ENCODE measurements around the gene PUSL1. TPM values are rescaled to one million over a fixed set of nuclear protein-coding genes. Genes with fewer than 3 reads are reported as not detected.

The PUSL1 gene
- total and polyA plus RNA-seq, 2 of the 4 experiments (the other 2 are of a cell fraction), result 10.9 to 33.0 TPM

DNA sequence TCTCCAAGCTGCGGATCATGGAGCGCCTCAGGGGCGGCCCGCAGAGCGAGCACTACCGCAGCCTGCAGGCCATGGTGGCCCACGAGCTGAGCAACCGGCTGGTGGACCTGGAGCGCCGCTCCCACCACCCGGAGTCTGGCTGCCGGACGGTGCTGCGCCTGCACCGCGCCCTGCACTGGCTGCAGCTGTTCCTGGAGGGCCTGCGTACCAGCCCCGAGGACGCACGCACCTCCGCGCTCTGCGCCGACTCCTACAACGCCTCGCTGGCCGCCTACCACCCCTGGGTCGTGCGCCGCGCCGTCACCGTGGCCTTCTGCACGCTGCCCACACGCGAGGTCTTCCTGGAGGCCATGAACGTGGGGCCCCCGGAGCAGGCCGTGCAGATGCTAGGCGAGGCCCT, 18.9 kb downstream of the PUSL1 start:
- Histone ChIP-seq H3K4me3 (ENCODE audit: insufficient read depth, low read depth, low read length) (no peak overlapping the region), H3K56ac (ENCODE audit: extremely low read depth, insufficient read depth, low read length) (no peak overlapping the region), H2AK9ac (replicated peaks; ENCODE audit: low read depth, low read length, poor library complexity) (no peak overlapping the region), H3K9ac (ENCODE audit: low read depth, low read length) (no peak overlapping the region), H3K14ac (replicated peaks; ENCODE audit: low read depth, low read length) (no peak overlapping the region), H3K4ac (ENCODE audit: low read depth, low read length) (no peak overlapping the region), H3K27me3 (ENCODE audit: control insufficient read depth, insufficient read depth, low read length) (no peaks in the 10 kb centered on the region), H3K79me1 (ENCODE audit: low read depth in 1 of 2, low read length in 2 of 2) (peaks cover 7 to 41% of the 10 kb centered on the region in 2 experiments; a peak in 2 of 4 replicates), H2BK15ac (ENCODE audit: low read depth, low read length) (no peak overlapping the region), H3K36me3 (ENCODE audit: control insufficient read depth, insufficient read depth, low read length) (peaks cover 3% of the 10 kb centered on the region), H2BK20ac (ENCODE audit: low read depth, low read length) (no peak overlapping the region), H2AFZ (replicated peaks; ENCODE audit: low read length, poor library complexity) (no peak overlapping the region), H2AK5ac (ENCODE audit: low read depth, low read length) (no peak overlapping the region), H3K27ac (ENCODE audit: insufficient read depth, low read length) (no peak overlapping the region), H4K5ac (ENCODE audit: low read depth, low read length) (no peak overlapping the region), H4K20me1 (ENCODE audit: insufficient read depth, low read length) (peaks cover 37% of the 10 kb centered on the region), H2BK120ac (ENCODE audit: low read depth, low read length) (no peak overlapping the region), H3K9me3 (ENCODE audit: control insufficient read depth, insufficient read depth, low read length) (no peaks in the 10 kb centered on the region), H3K4me2 (ENCODE audit: low read depth, low read length) (no peak overlapping the region), H3K23ac (ENCODE audit: low read depth, low read length) (no peak overlapping the region), H3K9me1 (ENCODE audit: insufficient read depth, low read length) (peaks cover 9% of the 10 kb centered on the region), H4K91ac (ENCODE audit: insufficient read depth, low read depth, low read length) (no peak overlapping the region), H2BK5ac (ENCODE audit: low read depth, low read length, poor library complexity, severe bottlenecking) (no peak overlapping the region), H3K4me1 (ENCODE audit: control insufficient read depth, insufficient read depth, low read length) (peaks cover 5% of the 10 kb centered on the region; the same call in 1 of the 2 replicates), H4K8ac (ENCODE audit: low read depth in 2 of 2, low read length in 2 of 2) (no peak overlapping the region), H3K18ac (ENCODE audit: low read depth, low read length) (no peak overlapping the region)
- BruUV-seq (replicated peaks), result no TSS peak
- dilution Hi-C loops (cut with HindIII; ENCODE audit: low sequenced_read_pairs, unreplicated experiment), result no loop called here
- in situ Hi-C loops (cut with MboI; ENCODE audit: low sequenced_read_pairs), result no loop called here
- POLR2A ChIA-PET (ENCODE audit: unreplicated experiment), result no interaction called here
- intact Hi-C loops (cut with micrococcal nuclease), result no loop called here
- 89% methylated on average over 29 of the region's 40 CpGs; no CpG with 5 or more reads in 1 of the 2 experiments for WGBS, 2 experiments (ENCODE audit: extremely low coverage in 2 of 2, insufficient read length in 1 of 2)
- ATAC-seq (ENCODE audit: low read depth), result no peak
- DNase-seq, result no peak
- CTCF ChIA-PET, result no interaction called here
- TF ChIP-seq MAFK (IDR thresholded peaks at IDR 0.05; ENCODE audit: low read depth, low read length) (no peak), RFX5 (IDR thresholded peaks at IDR 0.05; ENCODE audit: low read depth, low read length) (no peak), BHLHE40 (IDR thresholded peaks at IDR 0.05; ENCODE audit: low read depth, low read length) (no peak), MAZ (IDR thresholded peaks at IDR 0.05; ENCODE audit: borderline replicate concordance, low read depth, low read length) (no peak), MXI1 (IDR thresholded peaks at IDR 0.05; ENCODE audit: borderline replicate concordance, low read depth, low read length) (no peak), CHD1 (IDR thresholded peaks at IDR 0.05; ENCODE audit: low read depth, low read length) (no peak), SMC3 (IDR thresholded peaks at IDR 0.05; ENCODE audit: low read depth, low read length) (no peak), RAD21 (IDR thresholded peaks at IDR 0.05; ENCODE audit: low read length) (no peak), RCOR1 (IDR thresholded peaks at IDR 0.05; ENCODE audit: insufficient replicate concordance, low read length) (no peak), CEBPB (IDR thresholded peaks at IDR 0.05; ENCODE audit: low read depth, low read length) (no peak)
- TF ChIP-seq, protein P1, sequence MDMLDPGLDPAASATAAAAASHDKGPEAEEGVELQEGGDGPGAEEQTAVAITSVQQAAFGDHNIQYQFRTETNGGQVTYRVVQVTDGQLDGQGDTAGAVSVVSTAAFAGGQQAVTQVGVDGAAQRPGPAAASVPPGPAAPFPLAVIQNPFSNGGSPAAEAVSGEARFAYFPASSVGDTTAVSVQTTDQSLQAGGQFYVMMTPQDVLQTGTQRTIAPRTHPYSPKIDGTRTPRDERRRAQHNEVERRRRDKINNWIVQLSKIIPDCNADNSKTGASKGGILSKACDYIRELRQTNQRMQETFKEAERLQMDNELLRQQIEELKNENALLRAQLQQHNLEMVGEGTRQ (IDR thresholded peaks at IDR 0.05; ENCODE audit: low read depth, low read length), result no peak
- TF ChIP-seq, protein P2, sequence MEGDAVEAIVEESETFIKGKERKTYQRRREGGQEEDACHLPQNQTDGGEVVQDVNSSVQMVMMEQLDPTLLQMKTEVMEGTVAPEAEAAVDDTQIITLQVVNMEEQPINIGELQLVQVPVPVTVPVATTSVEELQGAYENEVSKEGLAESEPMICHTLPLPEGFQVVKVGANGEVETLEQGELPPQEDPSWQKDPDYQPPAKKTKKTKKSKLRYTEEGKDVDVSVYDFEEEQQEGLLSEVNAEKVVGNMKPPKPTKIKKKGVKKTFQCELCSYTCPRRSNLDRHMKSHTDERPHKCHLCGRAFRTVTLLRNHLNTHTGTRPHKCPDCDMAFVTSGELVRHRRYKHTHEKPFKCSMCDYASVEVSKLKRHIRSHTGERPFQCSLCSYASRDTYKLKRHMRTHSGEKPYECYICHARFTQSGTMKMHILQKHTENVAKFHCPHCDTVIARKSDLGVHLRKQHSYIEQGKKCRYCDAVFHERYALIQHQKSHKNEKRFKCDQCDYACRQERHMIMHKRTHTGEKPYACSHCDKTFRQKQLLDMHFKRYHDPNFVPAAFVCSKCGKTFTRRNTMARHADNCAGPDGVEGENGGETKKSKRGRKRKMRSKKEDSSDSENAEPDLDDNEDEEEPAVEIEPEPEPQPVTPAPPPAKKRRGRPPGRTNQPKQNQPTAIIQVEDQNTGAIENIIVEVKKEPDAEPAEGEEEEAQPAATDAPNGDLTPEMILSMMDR (conservative IDR thresholded peaks at IDR 0.05; ENCODE audit: low read depth, low read length), result no peak
- TF ChIP-seq, protein P3, sequence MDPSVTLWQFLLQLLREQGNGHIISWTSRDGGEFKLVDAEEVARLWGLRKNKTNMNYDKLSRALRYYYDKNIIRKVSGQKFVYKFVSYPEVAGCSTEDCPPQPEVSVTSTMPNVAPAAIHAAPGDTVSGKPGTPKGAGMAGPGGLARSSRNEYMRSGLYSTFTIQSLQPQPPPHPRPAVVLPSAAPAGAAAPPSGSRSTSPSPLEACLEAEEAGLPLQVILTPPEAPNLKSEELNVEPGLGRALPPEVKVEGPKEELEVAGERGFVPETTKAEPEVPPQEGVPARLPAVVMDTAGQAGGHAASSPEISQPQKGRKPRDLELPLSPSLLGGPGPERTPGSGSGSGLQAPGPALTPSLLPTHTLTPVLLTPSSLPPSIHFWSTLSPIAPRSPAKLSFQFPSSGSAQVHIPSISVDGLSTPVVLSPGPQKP (IDR thresholded peaks at IDR 0.05; ENCODE audit: borderline replicate concordance, low read depth, low read length), result no peak
